ENCODE results near the gene PSMA4.
"Not testable (repeated sequence)": the region's sequence is repeated elsewhere in the genome, so short reads cannot be mapped to it uniquely, and the experiment has no call there.

Gene PSMA4

GRCh38 chr15:78508272-78508671 is 32.0 kb upstream of the PSMA4 start:
- Histone ChIP-seq H3K4me3 (peak overlapping the region; percentile 91), H3K27ac (no peak overlapping the region)
- no peak for TF ChIP-seq CTCF (IDR thresholded peaks at IDR 0.05)
- DNase-seq (ENCODE audit: low spot score), result no peak

GRCh38 chr15:78509726-78510312 is 30.4 kb upstream of the PSMA4 start:
- no peak for TF ChIP-seq CTCF (IDR thresholded peaks at IDR 0.05)
- no peak for DNase-seq (ENCODE audit: low spot score)
- H3K27ac ChIP-seq, result no peak overlapping the region
- no peak overlapping the region for H3K4me3 ChIP-seq

GRCh38 chr15:78520035-78520434 is 20.2 kb upstream of the PSMA4 start:
- H3K27ac ChIP-seq; H3K4me3 ChIP-seq; DNase-seq (ENCODE audit: low spot score): not testable (repeated sequence)

GRCh38 chr15:78524230-78524629 is 16.0 kb upstream of the PSMA4 start:
- no peak overlapping the region for H3K27ac ChIP-seq
- no peak for DNase-seq (ENCODE audit: low spot score)
- no peak for TF ChIP-seq CTCF (IDR thresholded peaks at IDR 0.05)
- H3K4me3 ChIP-seq, result no peak overlapping the region

- TF ChIP-seq CTCF (IDR thresholded peaks at IDR 0.05), result no peak
- DNase-seq (ENCODE audit: low spot score), result no peak
- Histone ChIP-seq H3K27ac (no peak overlapping the region), H3K4me3 (no peak overlapping the region)
Measured at GRCh38 chr15:78527325-78527724, 12.9 kb upstream of the PSMA4 start.

GRCh38 chr15:78533331-78533730 is 6.9 kb upstream of the PSMA4 start:
- H3K27ac ChIP-seq, result no peak overlapping the region
- DNase-seq (ENCODE audit: low spot score), result no peak
- no peak overlapping the region for H3K4me3 ChIP-seq
- no peak for TF ChIP-seq CTCF (IDR thresholded peaks at IDR 0.05)

- Histone ChIP-seq H3K27ac (no peak overlapping the region), H3K4me3 (no peak overlapping the region)
- no peak for TF ChIP-seq CTCF (IDR thresholded peaks at IDR 0.05)
- no peak for DNase-seq (ENCODE audit: low spot score)
Measured at GRCh38 chr15:78536134-78536533, 4.1 kb upstream of the PSMA4 start.

Data from coronary artery (tissue), 2 donors.